Astrocyte (in vitro differentiated cells and primary cell): Measurements from ENCODE around the gene CREB5. TPM values are rescaled to one million over a fixed set of nuclear protein-coding genes. Genes with fewer than 3 reads are reported as not detected.
A peak's percentile ranks its signal among the peaks of the same experiment; 100 is the strongest.

Experiments used
- DNase-seq: peaks from one replicate; pipeline ENCODE4 v3.0.0-alpha.2; 2010; ENCODE audit warnings: low read depth
- FAIRE-seq: peaks from 2 replicates; lab custom pipeline; 2011; peaks lifted over from hg19 to GRCh38; lab: Jason Lieb, UNC
- H2AFZ ChIP-seq: 2 replicates; pipeline ENCODE4 v1.6.0; 2012; ENCODE audit warnings: low read depth, low read length, inconsistent platforms
- H3K27ac ChIP-seq: 2 replicates; pipeline ENCODE4 v1.5.1; 2011; ENCODE audit warnings: low read depth, low read length, inconsistent platforms
- H3K27me3 ChIP-seq: 2 replicates; pipeline ENCODE4 v1.6.0; 2011; ENCODE audit warnings: low read length, inconsistent platforms; ENCODE audit not compliant: insufficient read depth
- H3K36me3 ChIP-seq: 2 replicates; pipeline ENCODE4 v1.5.1; 2011; ENCODE audit warnings: low read length, inconsistent platforms; ENCODE audit not compliant: insufficient read depth
- H3K4me1 ChIP-seq: 2 replicates; pipeline ENCODE4 v1.5.1; 2011; ENCODE audit warnings: low read length, inconsistent platforms; ENCODE audit not compliant: insufficient read depth
- H3K4me2 ChIP-seq: 2 replicates; pipeline ENCODE4 v1.6.0; 2012; ENCODE audit warnings: low read length, inconsistent platforms
- H3K4me3 ChIP-seq: 2 replicates; pipeline ENCODE4 v1.5.1; 2011; ENCODE audit warnings: low read depth, mild to moderate bottlenecking, low read length, inconsistent platforms; ENCODE audit not compliant: insufficient read depth
- H3K79me2 ChIP-seq: 2 replicates; pipeline ENCODE4 v1.6.0; 2012; ENCODE audit warnings: mild to moderate bottlenecking, low read length, inconsistent platforms; ENCODE audit not compliant: insufficient read depth
- H3K9ac ChIP-seq: 2 replicates; pipeline ENCODE4 v1.6.0; 2012; ENCODE audit warnings: mild to moderate bottlenecking, low read length, inconsistent platforms
- H3K9me3 ChIP-seq: 2 replicates; pipeline ENCODE4 v1.5.1; 2012; ENCODE audit warnings: low read depth, mild to moderate bottlenecking, low read length, inconsistent platforms; ENCODE audit not compliant: insufficient read depth
- H4K20me1 ChIP-seq: 2 replicates; pipeline ENCODE4 v1.6.0; 2012; ENCODE audit warnings: low read length, inconsistent platforms; ENCODE audit not compliant: insufficient read depth
- H3K27ac Mint-ChIP-seq: one replicate; pipeline ENCODE4 v1.8.0; 2021; ENCODE audit warnings: mild to moderate bottlenecking, mixed read lengths; ENCODE audit not compliant: unreplicated experiment
- H3K27me3 Mint-ChIP-seq: one replicate; pipeline ENCODE4 v1.8.0; 2021; ENCODE audit warnings: low read depth, mixed read lengths; ENCODE audit not compliant: unreplicated experiment
- H3K36me3 Mint-ChIP-seq: one replicate; pipeline ENCODE4 v1.8.0; 2021; ENCODE audit warnings: low read depth, mixed read lengths; ENCODE audit not compliant: unreplicated experiment
- H3K4me1 Mint-ChIP-seq: one replicate; pipeline ENCODE4 v1.8.0; 2021; ENCODE audit warnings: low read depth, mixed read lengths; ENCODE audit not compliant: unreplicated experiment
- H3K4me3 Mint-ChIP-seq: one replicate; pipeline ENCODE4 v1.8.0; 2021; ENCODE audit warnings: mild to moderate bottlenecking, moderate library complexity, mixed read lengths; ENCODE audit not compliant: unreplicated experiment
- H3K9me3 Mint-ChIP-seq: one replicate; pipeline ENCODE4 v1.8.0; 2021; ENCODE audit warnings: mild to moderate bottlenecking, mixed read lengths; ENCODE audit not compliant: unreplicated experiment
- CTCF ChIP-seq: IDR thresholded peaks from 2 replicates; pipeline ENCODE4 v1.5.1; 2011; ENCODE audit warnings: low read depth, mild to moderate bottlenecking, inconsistent platforms, low read length, moderate library complexity; ENCODE audit not compliant: insufficient read depth
- EZH2 ChIP-seq: IDR thresholded peaks from 2 replicates; pipeline ENCODE4 v1.6.1; 2012; ENCODE audit warnings: mild to moderate bottlenecking, low read length, inconsistent platforms; ENCODE audit not compliant: insufficient read depth
- total RNA-seq: library from RNA; stranded (reverse); gene quantifications from 2 replicates; pipeline ENCODE4 v1.2.1, GENCODE V29; 2021

CREB5 gene
- total RNA-seq, 1 donor from 2014 or later, result 25.4 TPM

- H3K27me3 Mint-ChIP-seq, result no peaks in the 10 kb centered on the region
- peaks cover 3% of the 10 kb centered on the region for H3K9me3 Mint-ChIP-seq
- peaks cover 10% of the 10 kb centered on the region for H4K20me1 ChIP-seq
- peaks cover 26% of the 10 kb centered on the region for H3K27me3 ChIP-seq
- no peak overlapping the region for H3K27ac Mint-ChIP-seq
- no peak for TF ChIP-seq EZH2
- no peak for TF ChIP-seq CTCF
- no peak overlapping the region for H2AFZ ChIP-seq
- no peak overlapping the region for H3K27ac ChIP-seq
- H3K4me2 ChIP-seq, result no peak overlapping the region
- H3K4me3 ChIP-seq, result no peak overlapping the region
- H3K36me3 ChIP-seq, result no peaks in the 10 kb centered on the region
- DNase-seq (no peak), FAIRE-seq (no peak)
- peaks cover 8% of the 10 kb centered on the region for H3K36me3 Mint-ChIP-seq
- no peaks in the 10 kb centered on the region for H3K4me1 Mint-ChIP-seq
- H3K4me3 Mint-ChIP-seq, result no peak overlapping the region
- H3K9ac ChIP-seq, result no peak overlapping the region
- no peaks in the 10 kb centered on the region for H3K9me3 ChIP-seq
- no peaks in the 10 kb centered on the region for H3K79me2 ChIP-seq
- H3K4me1 ChIP-seq, result no peaks in the 10 kb centered on the region
These were observed 27.8 kb downstream of the CREB5 start for GRCh38 chr7:28440055-28440601.

GRCh38 chr7:28442540-28443420 is 30.5 kb downstream of the CREB5 start:
- Histone ChIP-seq H4K20me1 (peaks cover 6% of the 10 kb centered on the region), H2AFZ (no peak overlapping the region), H3K79me2 (no peaks in the 10 kb centered on the region), H3K4me3 (no peak overlapping the region), H3K27me3 (peaks cover 26% of the 10 kb centered on the region), H3K4me1 (no peaks in the 10 kb centered on the region), H3K9ac (no peak overlapping the region), H3K9me3 (no peaks in the 10 kb centered on the region), H3K4me2 (no peak overlapping the region), H3K36me3 (no peaks in the 10 kb centered on the region), H3K27ac (no peak overlapping the region)
- no peak overlapping the region for H3K27ac Mint-ChIP-seq
- H3K9me3 Mint-ChIP-seq, result peaks cover 3% of the 10 kb centered on the region
- H3K36me3 Mint-ChIP-seq, result peaks cover 15% of the 10 kb centered on the region
- no peak overlapping the region for H3K4me3 Mint-ChIP-seq
- FAIRE-seq (peak; percentile 5), DNase-seq (peak; percentile 65)
- H3K27me3 Mint-ChIP-seq, result no peaks in the 10 kb centered on the region
- no peaks in the 10 kb centered on the region for H3K4me1 Mint-ChIP-seq
- no peak for TF ChIP-seq CTCF
- TF ChIP-seq EZH2, result no peak
